GM19240 (cell line): ENCODE measurements around the gene RAB9A.
A peak's percentile ranks its signal among the peaks of the same experiment; 100 is the strongest.
"Not testable (repeated sequence)": the region's sequence is repeated elsewhere in the genome, so short reads cannot be mapped to it uniquely, and the experiment has no call there.

ENCODE experiments used
- DNase-seq: peaks from one replicate; pipeline ENCODE4 v3.0.0; 2011; ENCODE audit warnings: low spot score; ENCODE audit not compliant: insufficient read length

The RAB9A gene, protein sequence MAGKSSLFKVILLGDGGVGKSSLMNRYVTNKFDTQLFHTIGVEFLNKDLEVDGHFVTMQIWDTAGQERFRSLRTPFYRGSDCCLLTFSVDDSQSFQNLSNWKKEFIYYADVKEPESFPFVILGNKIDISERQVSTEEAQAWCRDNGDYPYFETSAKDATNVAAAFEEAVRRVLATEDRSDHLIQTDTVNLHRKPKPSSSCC

GRCh38 chrX:13688958-13689740 is at the start of gene RAB9A:
Gene RAB9A (plus strand): TSS chrX:13689128. CDS start chrX:13708747, 19,619 bp downstream.
- no peak for DNase-seq

- not testable (repeated sequence) for DNase-seq
Measured at GRCh38 chrX:13641684-13642083, 47.2 kb upstream of the RAB9A start.

GRCh38 chrX:13645464-13646153 is 43.3 kb upstream of the RAB9A start:
- DNase-seq, result no peak

- no peak for DNase-seq
Measured at GRCh38 chrX:13646154-13646549, 42.8 kb upstream of the RAB9A start.

GRCh38 chrX:13647709-13648212 is 41.2 kb upstream of the RAB9A start:
- no peak for DNase-seq

DNA sequence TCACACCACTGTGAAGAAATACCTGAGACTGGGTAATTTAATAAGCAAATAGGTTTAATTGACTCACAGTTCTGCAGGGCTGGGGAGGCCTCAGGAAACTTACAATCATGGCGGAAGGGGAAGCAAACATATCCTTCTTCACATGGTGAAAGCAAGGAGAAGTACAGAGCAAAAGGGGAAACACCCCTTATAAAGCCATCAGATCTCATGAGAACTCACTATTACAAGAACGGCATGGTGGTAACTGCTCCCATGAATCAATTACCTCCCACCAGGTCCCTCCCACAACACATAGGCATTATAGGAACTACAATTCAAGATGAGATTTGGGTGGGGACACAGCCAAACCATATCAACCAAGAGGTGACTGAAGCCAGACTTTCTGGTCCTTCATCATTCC is 40.6 kb upstream of the RAB9A start:
- not testable (repeated sequence) for DNase-seq

GRCh38 chrX:13649838-13650237 is 39.1 kb upstream of the RAB9A start:
- DNase-seq, result no peak

DNA sequence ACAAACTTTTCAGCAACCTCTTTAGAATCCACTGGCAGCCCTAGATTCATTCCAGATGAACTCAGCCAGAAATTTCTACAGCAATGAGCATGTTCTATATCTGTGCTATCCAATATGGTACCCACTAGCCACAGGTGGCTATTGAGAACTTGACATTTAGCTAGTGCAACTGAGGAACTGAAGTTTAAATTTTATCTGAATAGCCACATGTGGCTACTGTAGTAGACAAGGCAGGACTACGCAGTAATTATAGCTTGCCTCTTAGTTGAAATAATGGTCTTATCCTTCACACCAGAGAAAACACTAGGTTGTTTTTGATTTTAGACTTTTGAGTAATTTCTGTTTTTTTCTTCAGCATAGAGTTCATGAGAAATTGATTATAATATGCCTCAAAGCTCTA is 38.6 kb upstream of the RAB9A start:
- no peak for DNase-seq

DNA sequence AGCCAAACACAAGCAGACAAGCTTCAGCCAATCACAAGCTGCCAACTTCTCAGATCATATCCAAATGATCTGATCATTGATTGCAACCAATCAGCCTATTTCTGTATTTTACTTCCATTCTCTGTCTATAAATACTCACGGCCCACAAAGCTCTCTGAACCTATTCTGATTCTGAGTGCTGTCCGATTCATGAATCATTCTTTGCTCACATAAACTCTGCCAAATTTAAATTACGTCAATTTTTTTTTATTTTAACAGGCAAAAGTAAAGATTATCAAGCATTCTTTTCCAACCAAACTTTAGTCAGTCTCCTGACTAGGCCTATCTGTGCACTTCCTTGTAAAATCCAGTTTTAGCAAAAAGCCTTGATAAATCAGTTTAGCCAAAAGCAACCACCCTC is 37.8 kb upstream of the RAB9A start:
- no peak for DNase-seq

DNA sequence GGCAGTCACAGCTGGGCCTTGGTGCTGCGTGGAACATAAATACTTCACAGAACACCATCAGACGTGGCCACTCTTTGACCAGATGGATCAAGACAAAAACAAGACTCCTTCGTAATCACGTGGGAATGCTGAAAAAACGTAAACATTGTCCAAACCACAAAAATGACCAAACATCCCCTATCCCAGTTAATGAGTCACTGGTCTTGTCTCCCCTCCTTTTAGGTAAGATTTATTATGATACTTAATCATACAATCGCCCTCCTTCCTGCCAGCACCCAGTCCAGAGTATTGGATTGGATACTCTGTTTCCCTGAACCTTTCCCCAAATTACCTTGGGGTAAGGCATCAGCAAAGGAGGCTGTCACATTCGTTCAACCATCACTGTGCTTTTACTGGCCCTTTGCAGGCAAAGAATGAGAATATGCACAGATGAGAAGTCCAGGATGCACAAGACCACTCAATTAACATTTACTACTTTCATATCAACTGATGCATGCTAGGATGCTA is 36.6 kb upstream of the RAB9A start:
- no peak for DNase-seq

DNA sequence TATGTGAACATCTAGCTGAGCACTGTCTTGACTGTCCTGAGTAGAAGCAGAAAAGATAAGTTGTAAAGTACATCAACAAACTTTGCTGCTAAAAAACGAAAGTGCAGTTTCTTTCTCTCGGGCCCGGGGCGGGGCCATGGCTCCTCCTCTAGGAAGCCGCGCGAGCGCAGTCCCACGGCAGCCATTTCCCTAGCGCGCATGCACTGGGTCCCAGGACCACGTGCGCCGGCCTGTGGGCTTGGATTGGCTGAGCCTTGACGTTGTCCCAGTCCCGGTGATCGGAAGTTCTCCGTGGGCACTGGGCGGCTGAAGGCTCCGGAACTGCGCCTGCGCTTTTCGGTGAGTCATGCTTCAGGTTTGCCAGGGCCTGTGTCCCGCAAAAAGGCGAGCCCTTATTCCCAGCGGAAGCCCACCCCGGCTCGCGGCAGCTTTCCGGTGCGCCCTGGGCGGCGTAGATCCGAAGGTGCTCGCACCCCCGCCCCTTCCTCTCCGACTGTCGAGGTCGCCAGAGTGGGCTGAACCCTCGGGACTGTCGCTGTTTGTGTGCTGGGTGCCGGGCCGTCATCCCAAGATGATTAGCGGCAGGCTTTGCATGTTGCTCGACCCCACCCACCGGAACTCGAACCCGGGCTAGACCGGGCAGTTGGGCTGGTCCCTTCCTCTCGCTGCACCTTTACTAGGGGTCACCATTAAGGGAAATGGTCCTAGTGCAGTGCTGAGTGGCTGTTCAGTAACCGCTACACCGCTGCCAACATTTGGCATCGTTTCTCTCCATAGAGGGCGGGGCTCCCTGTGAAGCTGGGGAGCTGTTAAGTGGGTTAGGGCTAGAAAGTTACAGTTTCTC is 35.9 kb upstream of the RAB9A start, which contains the start of gene TCEANC:
Gene TCEANC (plus strand): TSS at position 292 of the 844 bp plus-strand sequence. CDS start 9,368 bp downstream, outside the sequence.
- peak; percentile 81 for DNase-seq

GRCh38 chrX:13654116-13654515 is 34.8 kb upstream of the RAB9A start:
- DNase-seq, result no peak

- DNase-seq, result no peak
Measured at GRCh38 chrX:13655674-13656073, 33.3 kb upstream of the RAB9A start.

GRCh38 chrX:13658602-13659001 is 30.3 kb upstream of the RAB9A start:
- DNase-seq, result no peak

DNA sequence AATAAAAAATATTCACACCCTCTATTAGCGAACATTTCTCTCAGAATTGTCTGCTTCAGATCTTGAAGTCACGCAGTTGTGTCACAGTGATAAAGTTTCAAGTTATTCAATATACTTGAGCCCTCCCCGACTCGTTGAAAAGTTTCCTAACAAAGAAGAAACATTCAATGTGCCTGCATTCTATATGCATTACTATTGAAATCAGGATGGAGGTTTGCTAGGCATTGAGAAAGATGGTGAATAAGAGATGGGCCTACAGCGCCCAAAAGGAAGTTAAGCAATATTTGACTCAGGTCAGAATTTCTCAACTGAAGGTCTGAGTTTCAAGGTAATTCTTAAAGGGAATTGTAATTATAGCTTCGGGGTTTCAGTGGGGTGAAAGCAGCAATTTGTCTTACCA is 29.9 kb upstream of the RAB9A start:
- no peak for DNase-seq

DNA sequence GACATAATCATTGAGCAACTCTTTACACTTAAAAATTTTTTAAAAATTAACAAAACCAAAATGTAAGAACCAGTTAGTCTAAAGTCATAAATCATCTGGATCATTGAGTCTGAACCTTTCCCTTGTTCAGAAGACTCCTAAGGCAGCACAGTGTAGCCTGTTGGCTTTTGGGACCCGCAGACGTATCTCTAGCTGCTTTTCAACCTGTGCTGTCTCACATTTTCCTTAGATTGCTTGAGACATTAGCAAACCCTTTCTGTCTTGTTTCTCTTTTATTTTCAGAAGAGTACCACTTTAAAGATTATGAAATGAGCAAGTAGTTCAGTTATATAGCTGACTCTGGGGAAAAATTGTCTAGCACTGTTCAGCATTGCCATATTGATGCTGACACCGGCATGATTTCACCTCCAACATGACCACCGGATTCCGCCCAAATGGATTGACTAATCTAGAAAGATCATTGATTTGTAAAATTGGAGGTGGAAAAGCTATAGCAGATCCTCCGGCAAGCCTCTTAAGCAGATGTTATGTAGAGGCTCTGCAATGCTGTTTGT is 27.1 kb upstream of the RAB9A start:
- no peak for DNase-seq

DNA sequence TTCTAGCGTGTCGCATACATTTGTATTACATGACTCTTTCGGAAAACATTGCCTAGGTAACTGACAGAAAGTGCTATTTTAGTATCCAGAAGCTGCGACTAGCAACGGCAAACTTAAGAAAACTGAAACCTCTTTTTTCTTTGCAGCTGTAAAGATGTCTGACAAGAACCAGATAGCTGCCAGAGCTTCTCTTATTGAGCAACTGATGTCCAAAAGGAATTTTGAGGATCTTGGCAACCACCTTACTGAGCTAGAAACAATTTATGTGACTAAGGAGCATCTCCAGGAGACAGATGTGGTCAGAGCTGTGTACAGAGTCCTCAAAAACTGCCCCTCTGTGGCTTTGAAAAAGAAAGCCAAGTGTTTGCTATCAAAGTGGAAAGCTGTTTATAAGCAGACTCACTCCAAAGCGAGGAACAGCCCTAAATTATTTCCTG is 26.6 kb upstream of the RAB9A start:
- DNase-seq, result no peak

DNA sequence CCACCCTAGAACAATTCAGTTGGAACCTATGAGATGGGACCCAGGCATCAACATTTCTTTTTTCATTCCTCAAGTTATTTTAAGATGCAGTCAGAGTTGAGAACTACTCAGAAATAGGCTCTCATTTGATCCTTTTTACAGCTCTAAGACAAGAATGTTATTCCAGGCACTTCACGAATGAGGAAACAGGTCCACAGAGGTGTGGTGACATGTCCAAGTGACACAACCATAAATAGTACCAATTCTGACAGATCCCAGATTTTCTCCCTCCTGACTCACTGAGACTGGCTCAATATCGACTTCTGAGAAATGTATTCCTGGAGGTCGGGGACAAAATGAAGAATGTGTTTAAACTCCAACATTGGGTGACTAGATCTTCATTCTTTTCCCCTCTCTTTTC is 24.9 kb upstream of the RAB9A start:
- no peak for DNase-seq

DNA sequence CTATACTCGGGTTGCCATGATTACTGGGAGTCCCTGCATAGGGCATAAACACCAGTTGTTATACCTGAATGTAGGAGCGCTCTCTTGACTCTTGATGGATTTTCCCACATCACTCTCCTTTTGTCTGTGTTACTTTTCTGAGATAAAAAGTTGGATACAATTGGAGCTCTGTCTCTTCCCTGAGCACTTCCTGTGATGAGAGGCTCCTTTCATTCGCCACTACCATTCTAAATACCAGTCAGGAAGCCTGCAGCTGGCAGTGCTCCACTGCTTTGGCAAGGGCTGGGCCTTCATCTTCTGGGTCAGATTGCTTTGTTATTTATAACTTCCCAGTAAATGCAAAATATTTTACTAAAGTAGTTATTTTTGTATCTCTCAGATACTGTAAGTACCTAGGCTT is 22.1 kb upstream of the RAB9A start:
- DNase-seq, result no peak

- DNase-seq, result no peak
Measured at GRCh38 chrX:13667919-13668318, 21.0 kb upstream of the RAB9A start.
